Activated CD8-positive, alpha-beta T cell treated with anti-CD3 and anti-CD28 coated beads, Interleukin-2, amount 10 ng/mL, durations not matched to agents 7 days and 5 days (primary cell): ENCODE data around the gene SLC38A4. TPM values are rescaled to one million over a fixed set of nuclear protein-coding genes. Genes with fewer than 3 reads are reported as not detected.
"Not testable (repeated sequence)": the region's sequence is repeated elsewhere in the genome, so short reads cannot be mapped to it uniquely, and the experiment has no call there.

Experiments
- ATAC-seq: fragments of 150-1000 bp; cut with Tn5 transposase; one replicate; pipeline ENCODE4 v1.10.0; 2021; ENCODE audit warnings: moderate library complexity
- CTCF ChIA-PET: fragments of 350-600 bp; sonication (Branson Sonifier 250); formaldehyde crosslinking; loops from one replicate; lab custom pipeline; 2021; ENCODE audit warnings: antibody characterized with exemption; lab: Charles Lee
- POLR2A ChIA-PET: fragments of 350-600 bp; sonication (Branson Sonifier 250); formaldehyde crosslinking; loops from one replicate; lab custom pipeline; 2021; ENCODE audit warnings: antibody characterized with exemption; lab: Charles Lee
- DNase-seq: peaks from one replicate; pipeline ENCODE4 v3.0.0-alpha.2; 2020
- H3K27ac Mint-ChIP-seq: one replicate; pipeline ENCODE4 v1.8.0; 2021; ENCODE audit warnings: mild to moderate bottlenecking, mixed read lengths
- H3K27me3 Mint-ChIP-seq: one replicate; pipeline ENCODE4 v1.8.0; 2021; ENCODE audit warnings: low read depth, mixed read lengths
- H3K36me3 Mint-ChIP-seq: one replicate; pipeline ENCODE4 v1.8.0; 2021; ENCODE audit warnings: low read depth, mixed read lengths
- H3K4me1 Mint-ChIP-seq: one replicate; pipeline ENCODE4 v1.8.0; 2021; ENCODE audit warnings: low read depth, mixed read lengths
- H3K4me3 Mint-ChIP-seq: one replicate; pipeline ENCODE4 v1.8.0; 2021; ENCODE audit warnings: mild to moderate bottlenecking, mixed read lengths
- H3K9me3 Mint-ChIP-seq: one replicate; pipeline ENCODE4 v1.8.0; 2022; ENCODE audit warnings: mixed read lengths; ENCODE audit not compliant: insufficient read depth
- total RNA-seq, 2 experiments: library from RNA; stranded (reverse); gene quantifications; one replicate each; pipeline ENCODE4 v1.2.3, GENCODE V29; 2021

The SLC38A4 gene
- not detected for total RNA-seq

GRCh38 chr12:46825591-46826414 lies at the start of gene SLC38A4:
Gene SLC38A4, minus strand, starts transcription at chr12:46825997. Its CDS starts 32,926 bp downstream, at chr12:46793071.
- DNase-seq (no peak), ATAC-seq (no peak)
- ChIA-PET CTCF (no interaction called here), POLR2A (no interaction called here)
- H3K27ac Mint-ChIP-seq: no peak within 1 kb of the TSS
- H3K4me1 Mint-ChIP-seq: peaks cover 2% of the 10 kb centered on the region
- H3K4me3 Mint-ChIP-seq: no peak within 1 kb of the TSS
- H3K27me3 Mint-ChIP-seq: peaks cover 43% of the 10 kb centered on the region
- H3K9me3 Mint-ChIP-seq: no peaks in the 10 kb centered on the region
- H3K36me3 Mint-ChIP-seq: no peaks in the 10 kb centered on the region

DNA sequence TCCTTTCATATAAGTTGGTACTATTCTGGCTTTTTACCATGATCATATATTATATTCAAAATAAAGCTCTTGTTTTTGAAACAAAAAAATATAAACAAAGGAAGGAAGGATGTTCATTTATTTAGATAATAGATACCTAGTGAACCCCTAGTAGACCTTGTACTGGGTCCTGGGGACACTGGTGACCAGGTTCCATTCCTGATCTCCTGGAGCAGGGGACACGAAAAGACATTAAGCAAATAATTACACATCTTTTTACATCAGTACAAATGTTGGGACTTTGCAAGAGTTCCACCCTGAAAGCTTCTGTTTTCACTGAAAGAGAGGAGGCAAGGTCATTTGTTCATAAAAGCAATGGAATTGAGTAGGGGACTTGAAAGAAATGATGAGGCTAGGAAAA lies 49.3 kb upstream of the SLC38A4 start:
- Mint-ChIP-seq H3K27me3 (peaks cover 15% of the 10 kb centered on the region), H3K27ac (no peak overlapping the region), H3K4me1 (no peaks in the 10 kb centered on the region), H3K36me3 (no peaks in the 10 kb centered on the region), H3K9me3 (peaks cover 3% of the 10 kb centered on the region), H3K4me3 (no peak overlapping the region)
- CTCF ChIA-PET: no interaction called here
- DNase-seq (no peak), ATAC-seq (no peak)
- POLR2A ChIA-PET: no interaction called here

DNA sequence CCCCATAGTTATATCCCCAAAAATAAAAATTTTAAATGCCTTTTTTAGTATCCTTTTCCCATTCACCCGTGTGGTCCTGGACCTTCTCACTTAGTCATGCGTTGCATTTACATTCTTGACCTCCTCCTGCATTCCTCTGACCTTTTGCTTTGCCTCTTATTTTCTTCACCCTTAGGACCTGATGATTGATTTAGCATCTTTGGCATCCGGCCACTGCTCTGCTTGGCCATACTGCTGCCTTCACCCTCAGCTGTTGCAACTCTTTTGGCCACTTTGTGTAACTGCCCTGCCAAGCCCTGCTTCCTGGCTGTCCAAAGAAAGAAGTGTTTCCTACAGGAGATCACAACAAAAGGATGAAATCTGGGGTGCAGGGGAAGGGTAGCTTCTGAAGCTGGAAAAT lies 48.8 kb upstream of the SLC38A4 start:
- H3K36me3 Mint-ChIP-seq: no peaks in the 10 kb centered on the region
- no peak overlapping the region for H3K27ac Mint-ChIP-seq
- peaks cover 3% of the 10 kb centered on the region for H3K9me3 Mint-ChIP-seq
- peaks cover 18% of the 10 kb centered on the region for H3K27me3 Mint-ChIP-seq
- ATAC-seq: no peak
- no peaks in the 10 kb centered on the region for H3K4me1 Mint-ChIP-seq
- H3K4me3 Mint-ChIP-seq: no peak overlapping the region
- CTCF ChIA-PET: no interaction called here
- DNase-seq: no peak
- POLR2A ChIA-PET: no interaction called here

DNA sequence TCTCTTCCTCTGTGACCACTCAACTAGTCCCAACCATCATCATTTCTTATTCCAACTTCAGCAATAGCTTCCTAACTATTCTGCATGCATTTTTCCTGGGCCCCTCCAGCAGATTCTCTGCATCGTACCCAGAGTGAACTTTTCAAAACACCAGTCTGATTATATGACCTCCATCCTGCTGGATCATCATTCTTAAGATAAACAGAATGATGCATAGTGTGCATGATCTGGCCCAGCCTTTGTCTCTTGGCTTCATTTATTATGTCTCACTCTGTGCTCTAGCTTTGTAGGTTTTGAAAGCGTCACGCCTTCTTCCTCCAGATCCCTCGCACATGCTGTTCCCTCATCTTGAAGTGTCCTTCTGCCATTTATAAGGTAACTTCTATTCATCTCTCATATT lies 46.3 kb upstream of the SLC38A4 start:
- peaks cover 11% of the 10 kb centered on the region for H3K27me3 Mint-ChIP-seq
- POLR2A ChIA-PET: no interaction called here
- DNase-seq (no peak), ATAC-seq (no peak)
- CTCF ChIA-PET: no interaction called here
- no peak overlapping the region for H3K4me3 Mint-ChIP-seq
- H3K9me3 Mint-ChIP-seq: peaks cover 3% of the 10 kb centered on the region
- no peaks in the 10 kb centered on the region for H3K4me1 Mint-ChIP-seq
- no peaks in the 10 kb centered on the region for H3K36me3 Mint-ChIP-seq
- no peak overlapping the region for H3K27ac Mint-ChIP-seq

GRCh38 chr12:46865311-46865710 lies 39.5 kb upstream of the SLC38A4 start:
- H3K9me3 Mint-ChIP-seq: peaks cover 22% of the 10 kb centered on the region
- POLR2A ChIA-PET: no interaction called here
- CTCF ChIA-PET: no interaction called here
- no peak overlapping the region for H3K4me3 Mint-ChIP-seq
- ATAC-seq (no peak), DNase-seq (no peak)
- no peaks in the 10 kb centered on the region for H3K36me3 Mint-ChIP-seq
- H3K4me1 Mint-ChIP-seq: no peaks in the 10 kb centered on the region
- no peak overlapping the region for H3K27ac Mint-ChIP-seq
- H3K27me3 Mint-ChIP-seq: peaks cover 7% of the 10 kb centered on the region

- H3K36me3 Mint-ChIP-seq: no peaks in the 10 kb centered on the region
- no peak for DNase-seq
- POLR2A ChIA-PET: no interaction called here
- CTCF ChIA-PET: no interaction called here
- H3K4me1 Mint-ChIP-seq: no peaks in the 10 kb centered on the region
- H3K9me3 Mint-ChIP-seq: peaks cover 35% of the 10 kb centered on the region
- H3K27ac Mint-ChIP-seq: no peak overlapping the region
- no peak for ATAC-seq
- H3K4me3 Mint-ChIP-seq: no peak overlapping the region
- H3K27me3 Mint-ChIP-seq: no peaks in the 10 kb centered on the region
Measured at GRCh38 chr12:46858368-46858767, 32.6 kb upstream of the SLC38A4 start.

- H3K4me3 Mint-ChIP-seq: no peak overlapping the region
- H3K27me3 Mint-ChIP-seq: no peaks in the 10 kb centered on the region
- H3K9me3 Mint-ChIP-seq: peaks cover 32% of the 10 kb centered on the region
- no peak overlapping the region for H3K27ac Mint-ChIP-seq
- ATAC-seq (no peak), DNase-seq (no peak)
- no peaks in the 10 kb centered on the region for H3K4me1 Mint-ChIP-seq
- CTCF ChIA-PET: no interaction called here
- POLR2A ChIA-PET: no interaction called here
- H3K36me3 Mint-ChIP-seq: no peaks in the 10 kb centered on the region
Measured at GRCh38 chr12:46857486-46857885, 31.7 kb upstream of the SLC38A4 start.

- H3K36me3 Mint-ChIP-seq: no peaks in the 10 kb centered on the region
- H3K27ac Mint-ChIP-seq: no peak overlapping the region
- no peaks in the 10 kb centered on the region for H3K4me1 Mint-ChIP-seq
- ATAC-seq (no peak), DNase-seq (no peak)
- CTCF ChIA-PET: no interaction called here
- H3K27me3 Mint-ChIP-seq: no peaks in the 10 kb centered on the region
- POLR2A ChIA-PET: no interaction called here
- H3K4me3 Mint-ChIP-seq: no peak overlapping the region
- peaks cover 28% of the 10 kb centered on the region for H3K9me3 Mint-ChIP-seq
Measured at GRCh38 chr12:46855760-46856159, 30.0 kb upstream of the SLC38A4 start.

GRCh38 chr12:46854188-46854587 lies 28.4 kb upstream of the SLC38A4 start:
- DNase-seq, ATAC-seq, CTCF ChIA-PET, H3K27ac Mint-ChIP-seq, H3K4me1 Mint-ChIP-seq, H3K4me3 Mint-ChIP-seq, H3K36me3 Mint-ChIP-seq, H3K27me3 Mint-ChIP-seq, POLR2A ChIA-PET: not testable (repeated sequence)
- H3K9me3 Mint-ChIP-seq: peaks cover 24% of the 10 kb centered on the region

DNA sequence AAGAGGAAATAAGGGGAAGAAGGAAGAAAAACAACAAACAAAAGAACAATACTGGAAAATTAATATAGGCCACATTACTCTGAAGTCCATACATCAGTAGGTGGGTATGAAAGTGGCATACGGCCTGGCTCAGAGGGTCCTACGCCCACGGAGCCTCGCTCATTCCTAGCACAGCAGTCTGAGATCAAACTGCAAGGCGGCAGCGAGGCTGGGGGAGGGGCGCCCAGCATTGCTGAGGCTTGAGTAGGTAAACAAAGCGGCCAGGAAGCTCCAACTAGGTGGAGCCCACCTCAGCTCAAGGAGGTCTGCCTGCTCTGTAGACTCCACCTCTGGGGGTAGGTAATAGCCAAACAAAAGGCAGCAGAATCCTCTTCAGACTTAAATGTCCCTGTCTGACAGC lies 23.0 kb upstream of the SLC38A4 start:
- POLR2A ChIA-PET: not testable (repeated sequence)

GRCh38 chr12:46847001-46847400 lies 21.2 kb upstream of the SLC38A4 start:
- no peak for ATAC-seq
- Mint-ChIP-seq H3K27me3 (no peaks in the 10 kb centered on the region), H3K36me3 (no peaks in the 10 kb centered on the region), H3K9me3 (no peaks in the 10 kb centered on the region), H3K27ac (no peak overlapping the region), H3K4me1 (no peaks in the 10 kb centered on the region), H3K4me3 (no peak overlapping the region)
- no peak for DNase-seq
- POLR2A ChIA-PET: no interaction called here
- CTCF ChIA-PET: no interaction called here

More for the DNA sequence above, 23.0 kb upstream of the SLC38A4 start:
- DNase-seq, CTCF ChIA-PET, H3K4me3 Mint-ChIP-seq, H3K4me1 Mint-ChIP-seq, H3K27me3 Mint-ChIP-seq, ATAC-seq, H3K36me3 Mint-ChIP-seq, H3K9me3 Mint-ChIP-seq, H3K27ac Mint-ChIP-seq: not testable (repeated sequence)

- POLR2A ChIA-PET: no interaction called here
- CTCF ChIA-PET: no interaction called here
- DNase-seq: no peak
Measured at GRCh38 chr12:46843811-46844210, 18.0 kb upstream of the SLC38A4 start.

DNA sequence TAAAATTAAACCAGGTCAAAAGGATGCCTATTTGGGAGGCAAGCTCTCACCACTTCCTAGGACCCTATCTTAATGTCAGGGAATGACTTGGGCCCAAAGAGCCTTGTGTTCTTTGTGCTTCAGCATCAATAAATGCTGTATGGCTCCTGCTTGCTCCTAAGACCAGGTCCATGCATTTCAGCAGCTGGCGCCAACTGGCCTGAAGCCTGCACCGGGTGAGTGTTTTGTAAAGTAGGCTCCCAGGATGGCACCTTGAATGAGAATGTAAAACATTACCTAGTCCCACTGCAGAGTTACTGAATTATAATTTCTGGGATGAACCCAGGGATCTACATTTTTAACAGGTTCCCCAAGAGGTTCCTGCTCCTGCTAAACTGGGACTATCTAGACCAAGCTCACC lies 16.1 kb upstream of the SLC38A4 start:
- Mint-ChIP-seq H3K4me1 (no peaks in the 10 kb centered on the region), H3K4me3 (no peak overlapping the region), H3K27me3 (peaks cover 2% of the 10 kb centered on the region), H3K9me3 (no peaks in the 10 kb centered on the region), H3K27ac (no peak overlapping the region), H3K36me3 (no peaks in the 10 kb centered on the region)
- POLR2A ChIA-PET: no interaction called here
- CTCF ChIA-PET: no interaction called here
- DNase-seq (no peak), ATAC-seq (no peak)

More at GRCh38 chr12:46843811-46844210, 18.0 kb upstream of the SLC38A4 start:
- no peaks in the 10 kb centered on the region for H3K9me3 Mint-ChIP-seq
- no peak for ATAC-seq
- no peak overlapping the region for H3K27ac Mint-ChIP-seq
- no peaks in the 10 kb centered on the region for H3K36me3 Mint-ChIP-seq
- no peaks in the 10 kb centered on the region for H3K4me1 Mint-ChIP-seq
- no peak overlapping the region for H3K4me3 Mint-ChIP-seq
- no peaks in the 10 kb centered on the region for H3K27me3 Mint-ChIP-seq
